ENCODE data around the gene GALM. TPM values are rescaled to one million over a fixed set of nuclear protein-coding genes. Genes with fewer than 3 reads are reported as not detected.
A peak's percentile ranks its signal among the peaks of the same experiment; 100 is the strongest.
"Not testable (repeated sequence)": the region's sequence is repeated elsewhere in the genome, so short reads cannot be mapped to it uniquely, and the experiment has no call there.

GALM gene
- total and polyA plus RNA-seq, 2 of the 13 experiments (the other 11 are each of a cell fraction or from before 2014, with no cell fraction given), result 65.5 to 90.0 TPM

DNA sequence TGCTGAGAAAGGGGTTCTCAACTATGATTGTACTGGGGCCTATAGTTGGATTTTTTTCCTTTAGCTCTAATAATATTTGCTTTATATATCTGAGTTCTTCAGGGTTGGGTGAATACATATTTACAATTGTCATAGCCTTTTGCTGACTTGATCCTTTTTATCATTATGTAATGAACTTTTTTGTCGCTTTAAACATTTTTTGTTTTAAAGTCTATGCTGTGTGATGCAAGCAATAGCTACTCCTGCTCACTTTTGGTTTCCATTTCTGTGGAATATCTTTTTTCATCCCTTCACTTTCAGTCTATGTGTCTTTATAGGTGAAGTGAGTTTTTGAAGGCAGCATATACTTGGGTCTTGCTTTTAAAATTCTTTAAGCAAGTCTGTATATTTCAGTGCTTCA is 49.0 kb downstream of the GALM start:
- intact Hi-C loops (cut with micrococcal nuclease; ENCODE audit: unreplicated experiment); BruUV-seq (replicated peaks); ATAC-seq; H2AFZ ChIP-seq (ENCODE audit: low read length); DNase-seq (ENCODE audit: low spot score); in situ Hi-C loops (cut with HindIII; ENCODE audit: extremely low pct_ligation_motif_present, low pct_unique_long_range_greater_than_20kb); H3K27ac ChIP-seq (ENCODE audit: extremely low read length, insufficient read depth, low read length); POLR2A ChIA-PET; H3K9me3 ChIP-seq (ENCODE audit: low read length); H3K27me3 ChIP-seq (ENCODE audit: control insufficient read depth in 1 of 2, insufficient read depth in 2 of 2, low read length in 2 of 2); CTCF ChIA-PET (ENCODE audit: low intra/inter-chr PET ratio, low total read pairs); H3K4me3 ChIP-seq (replicated peaks in 1 of 3; ENCODE audit: insufficient read depth in 1 of 3, low read depth in 2 of 3, low read length in 3 of 3); FAIRE-seq; H4K20me1 ChIP-seq (ENCODE audit: insufficient read depth, low read length); H3K9ac ChIP-seq (ENCODE audit: insufficient read depth, low read depth, low read length); H3K4me2 ChIP-seq (ENCODE audit: low read depth, low read length); H3K79me2 ChIP-seq (ENCODE audit: insufficient read depth, low read length): not testable (repeated sequence)
- Histone ChIP-seq H3K4me1 (ENCODE audit: insufficient read depth, low read length) (peaks cover 16% of the 10 kb centered on the region), H3K36me3 (replicated peaks in 1 of 2; ENCODE audit: control insufficient read depth in 1 of 2, insufficient read depth in 2 of 2, low read length in 2 of 2) (peaks cover 12 to 50% of the 10 kb centered on the region in 2 experiments)
- WGBS (ENCODE audit: low lambda C conversion rate), result 96% methylated on average over 1 of the region's 1 CpG

DNA sequence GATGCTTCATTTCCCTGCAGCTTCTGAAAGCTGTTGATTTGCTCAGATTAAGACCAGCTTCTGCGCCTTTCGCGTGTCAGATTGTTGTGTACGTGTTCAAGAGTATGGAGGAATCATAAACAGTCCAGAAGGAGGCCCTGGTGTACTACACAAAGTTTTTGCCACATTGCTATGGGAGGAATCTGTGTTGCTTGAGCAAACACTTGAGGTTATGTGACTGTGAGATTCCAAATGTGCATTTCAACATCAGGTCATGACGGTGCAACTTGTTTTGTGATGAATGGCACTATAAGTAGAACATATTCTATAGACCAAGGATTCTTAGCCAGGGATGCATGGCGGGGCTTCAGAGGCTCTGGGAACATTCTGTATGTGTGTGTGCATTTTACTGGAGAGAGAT is 50.3 kb downstream of the GALM start:
- TF ChIP-seq FOXA1 (IDR thresholded peaks at IDR 0.05), result no peak
- 0 out of 2 replicates have a peak, but pooled peaks have one; percentile 20 for TF ChIP-seq FOXA1 (CRISPR knock-in tag; IDR thresholded peaks at IDR 0.05)
- TF ChIP-seq NFE2 (CRISPR knock-in tag; IDR thresholded peaks at IDR 0.05), result peak; percentile 54; the same call in 1 of the 2 replicates
- no peak for TF ChIP-seq ZNF256 (CRISPR knock-in tag; conservative IDR thresholded peaks at IDR 0.05)
- TF ChIP-seq, protein P1, sequence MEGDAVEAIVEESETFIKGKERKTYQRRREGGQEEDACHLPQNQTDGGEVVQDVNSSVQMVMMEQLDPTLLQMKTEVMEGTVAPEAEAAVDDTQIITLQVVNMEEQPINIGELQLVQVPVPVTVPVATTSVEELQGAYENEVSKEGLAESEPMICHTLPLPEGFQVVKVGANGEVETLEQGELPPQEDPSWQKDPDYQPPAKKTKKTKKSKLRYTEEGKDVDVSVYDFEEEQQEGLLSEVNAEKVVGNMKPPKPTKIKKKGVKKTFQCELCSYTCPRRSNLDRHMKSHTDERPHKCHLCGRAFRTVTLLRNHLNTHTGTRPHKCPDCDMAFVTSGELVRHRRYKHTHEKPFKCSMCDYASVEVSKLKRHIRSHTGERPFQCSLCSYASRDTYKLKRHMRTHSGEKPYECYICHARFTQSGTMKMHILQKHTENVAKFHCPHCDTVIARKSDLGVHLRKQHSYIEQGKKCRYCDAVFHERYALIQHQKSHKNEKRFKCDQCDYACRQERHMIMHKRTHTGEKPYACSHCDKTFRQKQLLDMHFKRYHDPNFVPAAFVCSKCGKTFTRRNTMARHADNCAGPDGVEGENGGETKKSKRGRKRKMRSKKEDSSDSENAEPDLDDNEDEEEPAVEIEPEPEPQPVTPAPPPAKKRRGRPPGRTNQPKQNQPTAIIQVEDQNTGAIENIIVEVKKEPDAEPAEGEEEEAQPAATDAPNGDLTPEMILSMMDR (CRISPR knock-in tag; IDR thresholded peaks at IDR 0.05), result peak; percentile 19; the same call in 1 of the 2 replicates
- TF ChIP-seq MAFF (IDR thresholded peaks at IDR 0.05; ENCODE audit: low read depth, low read length), result 0 out of 2 replicates have a peak, but pooled peaks have one; percentile 0
- POLR2A ChIA-PET, result no interaction called here
- Histone ChIP-seq H3K79me2 (ENCODE audit: insufficient read depth, low read length) (peaks cover 4% of the 10 kb centered on the region), H3K27me3 (ENCODE audit: control insufficient read depth in 1 of 2, insufficient read depth in 2 of 2, low read length in 2 of 2) (no peaks in the 10 kb centered on the region), H2AFZ (ENCODE audit: low read length) (no peak overlapping the region), H3K9ac (ENCODE audit: insufficient read depth, low read depth, low read length) (no peak overlapping the region), H3K4me1 (ENCODE audit: insufficient read depth, low read length) (peaks cover 16% of the 10 kb centered on the region), H3K4me2 (ENCODE audit: low read depth, low read length) (no peak overlapping the region), H3K4me3 (replicated peaks in 1 of 3; ENCODE audit: insufficient read depth in 1 of 3, low read depth in 2 of 3, low read length in 3 of 3) (no peak overlapping the region), H3K9me3 (ENCODE audit: low read length) (no peaks in the 10 kb centered on the region), H3K36me3 (replicated peaks in 1 of 2; ENCODE audit: control insufficient read depth in 1 of 2, insufficient read depth in 2 of 2, low read length in 2 of 2) (peaks cover 12 to 48% of the 10 kb centered on the region in 2 experiments), H3K27ac (ENCODE audit: extremely low read length, insufficient read depth, low read length) (no peak overlapping the region), H4K20me1 (ENCODE audit: insufficient read depth, low read length) (no peaks in the 10 kb centered on the region)
- no TSS peak for BruUV-seq (replicated peaks)
- in situ Hi-C loops (cut with HindIII; ENCODE audit: extremely low pct_ligation_motif_present, low pct_unique_long_range_greater_than_20kb) (no loop called here), intact Hi-C loops (cut with micrococcal nuclease; ENCODE audit: unreplicated experiment) (no loop called here)
- FAIRE-seq (peak; percentile 63), ATAC-seq (peak; percentile 71), DNase-seq (ENCODE audit: low spot score) (peak; percentile 83)
- CTCF ChIA-PET (ENCODE audit: low intra/inter-chr PET ratio, low total read pairs), result interaction anchor here (0.8 kb wide), 1 partner anchor 9 kb away, joined by 3 read pairs; no protein-coding TSS in a partner anchor
- 74% methylated on average over 6 of the region's 6 CpGs for WGBS (ENCODE audit: low lambda C conversion rate)

All from HepG2 (cell line).